Peyer's patch (tissue), 4 donors: ENCODE results near the gene PTPRE. TPM values are rescaled to one million over a fixed set of nuclear protein-coding genes. Genes with fewer than 3 reads are reported as not detected.

ENCODE experiments used
- DNase-seq, 3 donors: peaks; one replicate each; pipeline ENCODE4 v3.0.0-alpha.2; 2017 to 2019
- H3K27ac ChIP-seq, 4 donors: fragments of 200-600 bp; sonication (generic); one replicate each; pipeline ENCODE4 v1.5.1; 2016 to 2019
- H3K27me3 ChIP-seq, 2 donors: fragments of 200-600 bp; sonication (generic); one replicate each; pipeline ENCODE4 v1.5.1; 2019
- H3K36me3 ChIP-seq, 3 donors: fragments of 200-600 bp; sonication (generic); one replicate each; pipeline ENCODE4 v1.5.1; 2016 to 2019
- H3K4me1 ChIP-seq, 4 donors: fragments of 200-600 bp; sonication (generic); one replicate each; pipeline ENCODE4 v1.5.1; 2016 to 2019
- H3K4me3 ChIP-seq, 4 donors: fragments of 200-600 bp; sonication (generic); 1 replicate in 3 of 4; 2 replicates in 1 of 4; pipeline ENCODE4 v1.5.1; 2016 to 2019; ENCODE audit warnings: mild to moderate bottlenecking in 1 of 4
- H3K9me3 ChIP-seq, 4 donors: fragments of 200-600 bp; sonication (generic); one replicate each; pipeline ENCODE4 v1.5.1; 2016 to 2019; ENCODE audit warnings: mild to moderate bottlenecking in 1 of 4
- POLR2A ChIP-seq, 2 donors: fragments of 450-650 bp; IDR thresholded peaks; one replicate each; pipeline ENCODE4 v1.5.1; 2017; ENCODE audit warnings: antibody characterized with exemption in 2 of 2, mild to moderate bottlenecking in 2 of 2, moderate library complexity in 2 of 2
- total RNA-seq, 4 donors: library from RNA; depleted of rRNA; stranded (reverse); fragments of >200 nt; gene quantifications; one replicate each; pipeline ENCODE4 v1.1.0, GENCODE V29; 2016
- TF ChIP-seq, protein P1 (sequence below), 6 experiments: fragments of 450-650 bp in 4 of 6; fragments of 200-600 bp in 2 of 6; sonication (generic) in 1 of 6; IDR thresholded peaks; one replicate each; pipeline ENCODE4 v1.5.1; 2017 to 2019; ENCODE audit warnings: antibody characterized with exemption in 6 of 6, mild to moderate bottlenecking in 3 of 6, moderate library complexity in 1 of 6

The PTPRE gene
- total RNA-seq, 4 donors from 2014 or later: 24.0 to 48.7 (median 35.4) TPM

DNA sequence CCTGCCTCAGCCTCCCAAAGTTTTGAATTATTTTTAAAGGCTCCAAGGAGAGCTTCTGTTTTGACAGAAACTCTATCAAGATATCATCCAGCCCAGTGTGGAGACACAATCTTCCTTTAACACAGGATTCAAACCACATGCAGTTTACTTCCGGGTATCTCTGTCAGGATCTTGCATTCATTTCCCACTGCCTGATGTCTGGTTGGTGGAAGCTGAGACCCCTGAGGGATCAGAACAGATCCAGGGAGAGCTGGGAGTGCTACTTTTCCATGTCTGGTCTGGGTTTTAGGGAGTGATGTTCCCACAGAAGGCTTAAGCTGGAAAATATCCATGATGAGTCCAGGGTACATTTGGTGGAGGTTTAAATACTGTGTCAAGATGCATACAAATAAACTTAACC lies 16.7 kb downstream of the PTPRE start:
- Histone ChIP-seq H3K36me3 (no peaks in the 10 kb centered on the region), H3K27ac (no peak overlapping the region), H3K27me3 (no peaks in the 10 kb centered on the region), H3K4me1 (peaks cover 0 to 21% (median 0%) of the 10 kb centered on the region in 4 donors), H3K9me3 (no peaks in the 10 kb centered on the region), H3K4me3 (no peak overlapping the region)
- no peak for TF ChIP-seq POLR2A (IDR thresholded peaks at IDR 0.05)
- no peak for DNase-seq

DNA sequence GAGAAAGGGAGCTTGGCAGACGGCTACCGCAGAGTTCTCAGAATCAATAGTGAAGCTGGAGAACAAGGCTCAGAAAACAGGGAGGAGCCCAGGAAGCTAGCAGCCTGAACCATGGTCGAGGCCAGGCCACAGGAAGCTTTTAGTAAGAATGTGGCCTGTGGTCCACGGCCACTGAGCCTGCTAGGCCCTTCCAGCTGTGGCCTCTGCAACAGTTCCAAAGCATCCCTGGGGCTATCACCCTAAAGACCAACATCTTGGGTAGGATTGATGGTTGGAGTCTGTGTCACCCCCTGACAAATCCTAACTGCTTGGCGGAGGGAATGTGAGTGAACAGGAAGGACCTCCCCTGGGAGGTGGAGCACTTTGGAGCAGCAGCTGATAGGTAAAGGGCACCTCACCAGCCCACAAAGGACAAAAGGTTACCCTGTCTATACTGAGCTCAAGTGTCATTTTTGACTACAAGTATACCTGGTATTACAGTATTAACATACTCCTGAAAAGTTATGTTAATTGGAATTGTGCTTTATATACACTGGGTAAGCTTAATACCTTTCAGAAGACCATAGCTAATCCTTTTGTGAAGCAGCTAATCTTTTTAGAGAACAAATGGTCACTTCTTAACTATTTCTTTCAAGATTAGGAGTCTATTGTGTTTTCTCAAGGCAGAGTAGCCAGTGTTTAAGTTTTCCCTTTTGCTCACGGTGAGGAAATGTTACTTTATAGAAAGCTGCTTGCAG lies 18.7 kb downstream of the PTPRE start:
- no peaks in the 10 kb centered on the region for H3K36me3 ChIP-seq
- H3K27ac ChIP-seq: no peak overlapping the region
- H3K4me1 ChIP-seq: peaks cover 0 to 6% (median 0%) of the 10 kb centered on the region in 4 donors

DNA sequence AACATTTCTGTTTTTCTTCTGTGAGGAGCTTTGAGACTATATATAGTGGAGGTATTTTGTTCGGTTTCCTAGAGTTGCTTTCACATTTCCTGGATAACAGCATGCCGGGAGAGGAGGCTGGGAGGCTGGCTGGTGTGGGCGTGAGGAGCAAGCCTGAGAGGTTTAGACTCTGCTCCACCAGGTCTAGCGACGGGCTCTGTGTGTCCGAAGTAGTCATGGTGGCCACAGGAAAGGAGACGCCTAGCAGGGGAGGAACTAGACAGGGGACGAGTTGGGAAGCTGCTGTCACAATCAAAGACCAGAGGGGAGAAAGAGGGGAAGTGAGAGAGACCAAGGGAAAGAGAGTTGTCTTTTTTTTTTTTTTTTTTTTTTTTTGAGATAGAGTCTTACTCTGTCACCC lies 19.6 kb downstream of the PTPRE start:
- Histone ChIP-seq H3K9me3 (no peaks in the 10 kb centered on the region), H3K4me1 (peaks cover 0 to 6% (median 0%) of the 10 kb centered on the region in 4 donors), H3K36me3 (no peaks in the 10 kb centered on the region), H3K4me3 (no peak overlapping the region), H3K27ac (no peak overlapping the region), H3K27me3 (no peaks in the 10 kb centered on the region)
- TF ChIP-seq POLR2A (IDR thresholded peaks at IDR 0.05): no peak
- TF ChIP-seq, protein P1, sequence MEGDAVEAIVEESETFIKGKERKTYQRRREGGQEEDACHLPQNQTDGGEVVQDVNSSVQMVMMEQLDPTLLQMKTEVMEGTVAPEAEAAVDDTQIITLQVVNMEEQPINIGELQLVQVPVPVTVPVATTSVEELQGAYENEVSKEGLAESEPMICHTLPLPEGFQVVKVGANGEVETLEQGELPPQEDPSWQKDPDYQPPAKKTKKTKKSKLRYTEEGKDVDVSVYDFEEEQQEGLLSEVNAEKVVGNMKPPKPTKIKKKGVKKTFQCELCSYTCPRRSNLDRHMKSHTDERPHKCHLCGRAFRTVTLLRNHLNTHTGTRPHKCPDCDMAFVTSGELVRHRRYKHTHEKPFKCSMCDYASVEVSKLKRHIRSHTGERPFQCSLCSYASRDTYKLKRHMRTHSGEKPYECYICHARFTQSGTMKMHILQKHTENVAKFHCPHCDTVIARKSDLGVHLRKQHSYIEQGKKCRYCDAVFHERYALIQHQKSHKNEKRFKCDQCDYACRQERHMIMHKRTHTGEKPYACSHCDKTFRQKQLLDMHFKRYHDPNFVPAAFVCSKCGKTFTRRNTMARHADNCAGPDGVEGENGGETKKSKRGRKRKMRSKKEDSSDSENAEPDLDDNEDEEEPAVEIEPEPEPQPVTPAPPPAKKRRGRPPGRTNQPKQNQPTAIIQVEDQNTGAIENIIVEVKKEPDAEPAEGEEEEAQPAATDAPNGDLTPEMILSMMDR (IDR thresholded peaks at IDR 0.05): no peak
- DNase-seq: peak in 1 of 3 donors; percentile 42

More for the DNA sequence above, 18.7 kb downstream of the PTPRE start:
- Histone ChIP-seq H3K4me3 (no peak overlapping the region), H3K27me3 (no peaks in the 10 kb centered on the region), H3K9me3 (no peaks in the 10 kb centered on the region)
- DNase-seq: no peak
- TF ChIP-seq, protein P1 (IDR thresholded peaks at IDR 0.05): no peak
- TF ChIP-seq POLR2A (IDR thresholded peaks at IDR 0.05): no peak

DNA sequence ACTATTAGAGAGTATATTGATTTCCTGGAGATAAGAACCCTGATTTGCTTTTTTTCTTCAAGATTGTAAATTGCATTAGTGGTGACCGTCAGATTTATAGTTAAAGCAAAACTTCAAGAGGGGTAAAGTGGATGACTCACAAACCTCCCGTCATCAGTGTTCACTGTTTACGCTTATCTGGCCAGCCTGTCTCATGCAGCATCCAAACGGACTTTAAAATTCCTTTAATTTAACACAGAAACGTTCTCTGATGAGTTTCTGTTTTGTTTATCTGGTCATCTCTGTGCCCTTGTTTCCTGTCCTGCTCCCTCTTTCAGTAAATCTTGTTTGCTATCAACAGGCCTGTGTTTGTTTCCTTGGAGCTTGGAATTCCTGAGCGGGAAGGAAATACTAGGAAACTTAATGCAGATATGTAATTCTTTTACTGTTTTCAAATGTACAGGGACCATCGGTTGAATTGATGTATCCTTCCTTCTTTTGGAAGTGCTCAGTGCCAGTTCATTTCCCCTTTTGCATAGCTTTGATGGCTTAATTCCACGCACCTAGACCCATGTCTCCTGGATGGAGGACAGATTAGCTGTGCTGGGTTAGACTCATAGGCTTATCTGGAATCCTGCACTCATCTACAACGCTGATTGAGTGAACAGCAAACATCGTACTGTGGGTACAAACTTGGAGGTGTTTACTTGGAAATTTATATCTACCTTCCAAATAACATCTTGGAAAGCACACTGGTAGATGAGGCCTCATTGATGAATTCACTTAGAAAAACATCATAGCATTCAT lies 21.3 kb downstream of the PTPRE start:
- Histone ChIP-seq H3K9me3 (no peaks in the 10 kb centered on the region), H3K4me1 (no peaks in the 10 kb centered on the region), H3K27ac (peak overlapping the region in 3 of 4 donors; percentile 25 to 52 (median 30)), H3K36me3 (no peaks in the 10 kb centered on the region), H3K27me3 (no peaks in the 10 kb centered on the region), H3K4me3 (no peak overlapping the region)
- TF ChIP-seq POLR2A (IDR thresholded peaks at IDR 0.05): no peak
- TF ChIP-seq, protein P1 (IDR thresholded peaks at IDR 0.05): no peak
- peak in 1 of 3 donors; percentile 37 for DNase-seq

DNA sequence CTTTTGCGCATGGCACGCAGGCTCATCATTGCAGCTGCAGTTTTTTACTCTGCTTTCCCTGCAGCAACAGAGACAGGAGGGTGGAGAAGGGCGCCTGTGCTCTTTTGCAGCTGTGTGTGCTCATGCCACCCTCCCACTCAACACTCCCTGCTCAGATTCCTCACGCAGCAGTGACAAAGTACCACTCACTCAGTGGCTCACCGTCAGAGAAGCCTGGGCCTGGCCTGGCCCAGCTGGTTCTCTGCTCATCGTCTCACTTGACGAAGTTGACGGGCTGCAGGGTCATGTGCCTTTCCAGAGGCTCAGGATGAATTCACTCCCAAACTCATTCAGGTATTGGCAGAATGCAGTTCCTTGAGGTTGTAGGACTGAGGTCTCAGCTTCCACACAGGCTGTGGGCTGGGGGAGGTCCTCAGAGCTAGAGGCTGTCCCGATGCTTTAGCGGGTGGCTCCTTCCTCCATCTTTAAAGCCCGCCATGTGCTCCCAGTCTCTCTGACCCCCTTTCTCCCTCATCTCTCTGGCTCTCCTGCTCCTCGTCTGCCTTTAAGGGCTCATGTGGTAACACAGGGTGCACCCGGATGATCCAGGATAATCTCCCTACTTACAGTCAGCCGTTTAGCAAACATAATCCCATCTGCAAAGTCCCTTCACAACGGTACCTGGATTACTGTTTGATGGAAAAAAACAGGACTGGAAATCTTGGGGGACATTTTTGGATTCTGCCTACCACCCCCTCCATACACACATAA lies 25.8 kb downstream of the PTPRE start:
- no peak overlapping the region for H3K27ac ChIP-seq
- peak in 1 of 3 donors; percentile 23 for DNase-seq
- TF ChIP-seq, protein P1 (IDR thresholded peaks at IDR 0.05): no peak
- TF ChIP-seq POLR2A (IDR thresholded peaks at IDR 0.05): no peak
- H3K4me1 ChIP-seq: no peaks in the 10 kb centered on the region
- H3K27me3 ChIP-seq: no peaks in the 10 kb centered on the region
- no peak overlapping the region for H3K4me3 ChIP-seq
- H3K9me3 ChIP-seq: no peaks in the 10 kb centered on the region
- peaks cover 0 to 6% (median 0%) of the 10 kb centered on the region in 3 donors for H3K36me3 ChIP-seq
